Right lobe of liver (tissue), 4 donors: ENCODE results near the gene FOXP3.

Experiments used
- CTCF ChIP-seq, 4 donors: fragments of 200-600 bp in 3 of 4; fragments of 450-650 bp in 1 of 4; IDR thresholded peaks; one replicate each; pipeline versions ENCODE4 v1.5.1 to v1.8.0; 2016 to 2022; ENCODE audit warnings: antibody characterized with exemption in 4 of 4, mild to moderate bottlenecking in 2 of 4
- POLR2A ChIP-seq: fragments of 450-650 bp; IDR thresholded peaks from one replicate; pipeline ENCODE4 v1.6.1; 2017; ENCODE audit warnings: antibody characterized with exemption, mild to moderate bottlenecking
- donor health status: DM: no; HTN: no; CAD: no.
- donor health status: DM: no; HTN: no; CAD: no.
- donor health status: DM: no; HTN: yes; CAD: no.

GRCh38 chrX:49269767-49270248, 5.3 kb upstream of the FOXP3 start, which contains the start of gene PPP1R3F:
- no peak for TF ChIP-seq CTCF (IDR thresholded peaks at IDR 0.05)
- peak; percentile 81 for TF ChIP-seq POLR2A
